HepG2 (cell line): ENCODE measurements around the gene CAT. TPM values are rescaled to one million over a fixed set of nuclear protein-coding genes. Genes with fewer than 3 reads are reported as not detected.

Source experiments
- CREBL2 ChIP-seq: sonication (generic); formaldehyde crosslinking; IDR thresholded peaks from 2 replicates; pipeline ENCODE4 v1.8.1; 2023; ENCODE audit warnings: missing genetic modification reagents, mild to moderate bottlenecking, borderline replicate concordance
- CSRNP1 ChIP-seq: sonication (generic); formaldehyde crosslinking; IDR thresholded peaks from 2 replicates; pipeline ENCODE4 v1.8.1; 2023; ENCODE audit warnings: mild to moderate bottlenecking, missing genetic modification reagents
- FOXJ3 ChIP-seq: sonication (generic); formaldehyde crosslinking; IDR thresholded peaks from 2 replicates; pipeline ENCODE4 v1.4.0; 2020; ENCODE audit warnings: missing genetic modification reagents, mild to moderate bottlenecking, borderline replicate concordance
- HDAC1 ChIP-seq: sonication (generic); formaldehyde crosslinking; IDR thresholded peaks from 2 replicates; pipeline ENCODE4 v1.5.1; 2020; ENCODE audit warnings: mild to moderate bottlenecking, missing genetic modification reagents
- LCORL ChIP-seq, 2 experiments: fragments of 450-650 bp in 1 of 2; sonication (generic) in 1 of 2; formaldehyde crosslinking in 1 of 2; IDR thresholded peaks; 2 replicates each; pipeline versions ENCODE4 v1.5.0 to v1.6.1; 2017 to 2020; ENCODE audit warnings: antibody characterized with exemption in 1 of 2, missing genetic modification reagents in 1 of 2
- REST ChIP-seq, 2 experiments: IDR thresholded peaks; 2 replicates each; pipeline ENCODE4 v1.6.1; 2011 to 2012; ENCODE audit warnings: low read length in 2 of 2, borderline replicate concordance in 1 of 2, low read depth in 1 of 2, mild to moderate bottlenecking in 1 of 2, moderate library complexity in 1 of 2
- RXRB ChIP-seq: IDR thresholded peaks from 2 replicates; pipeline ENCODE4 v1.6.1; 2016; ENCODE audit warnings: borderline replicate concordance, missing genetic modification reagents, missing compliant biosample characterization
- SMAD3 ChIP-seq: sonication (generic); formaldehyde crosslinking; IDR thresholded peaks from 2 replicates; pipeline ENCODE4 v1.4.0; 2020; ENCODE audit warnings: missing genetic modification reagents
- TBX2 ChIP-seq: sonication (generic); formaldehyde crosslinking; IDR thresholded peaks from 2 replicates; pipeline ENCODE4 v1.5.0; 2020; ENCODE audit warnings: missing genetic modification reagents, mild to moderate bottlenecking, borderline replicate concordance
- USF2 ChIP-seq, 2 experiments: sonication (generic) in 1 of 2; formaldehyde crosslinking in 1 of 2; IDR thresholded peaks; 2 replicates each; pipeline versions ENCODE4 v1.5.1 to v1.6.1; 2011 to 2020; ENCODE audit warnings: borderline replicate concordance in 1 of 2, low read depth in 1 of 2, low read length in 1 of 2, mild to moderate bottlenecking in 1 of 2, missing genetic modification reagents in 1 of 2, moderate library complexity in 1 of 2
- ZFP1 ChIP-seq: IDR thresholded peaks from 2 replicates; pipeline ENCODE4 v1.6.1; 2016
- ZFP36L2 ChIP-seq: sonication (generic); formaldehyde crosslinking; IDR thresholded peaks from 2 replicates; pipeline ENCODE4 v1.4.0; 2020; ENCODE audit warnings: missing genetic modification reagents
- ZNF136 ChIP-seq: sonication (generic); formaldehyde crosslinking; IDR thresholded peaks from 2 replicates; pipeline ENCODE4 v1.8.1; 2022; ENCODE audit warnings: low read depth, mild to moderate bottlenecking, moderate library complexity, missing genetic modification reagents
- ZNF3 ChIP-seq: IDR thresholded peaks from 2 replicates; pipeline ENCODE4 v1.7.0; 2017; ENCODE audit warnings: inconsistent platforms
- ZNF317 ChIP-seq: sonication (generic); formaldehyde crosslinking; IDR thresholded peaks from 2 replicates; pipeline ENCODE4 v1.5.0; 2020; ENCODE audit warnings: mild to moderate bottlenecking, missing genetic modification reagents
- ZNF513 ChIP-seq: sonication (generic); formaldehyde crosslinking; conservative IDR thresholded peaks from 2 replicates; pipeline ENCODE4 v1.5.0; 2020; ENCODE audit warnings: missing genetic modification reagents
- ZNF547 ChIP-seq: sonication (generic); formaldehyde crosslinking; IDR thresholded peaks from 2 replicates; pipeline ENCODE4 v1.5.1; 2020; ENCODE audit warnings: mild to moderate bottlenecking, missing genetic modification reagents
- ZNF740 ChIP-seq: sonication (generic); formaldehyde crosslinking; IDR thresholded peaks from 2 replicates; pipeline ENCODE4 v1.4.0; 2020; ENCODE audit warnings: missing genetic modification reagents
- polyA plus RNA-seq, 8 experiments: library from polyadenylated mRNA; depleted of rRNA in 3 of 8; stranded (reverse) in 7 of 8; unstranded in 1 of 8; fragments of >200 nt; fragmentation: Illumina TruSeq in 4 of 8; extraction: Trizol in 4 of 8; gene quantifications; 2 replicates each; pipeline versions ENCODE4 v1.2.1 to v1.2.3, GENCODE V29; 2011 to 2016; ENCODE audit warnings: low read depth in 4 of 8, missing spikeins in 1 of 8, mixed read lengths in 1 of 8; ENCODE audit not compliant: insufficient read depth in 1 of 8
- total RNA-seq, 5 experiments: library from RNA; depleted of rRNA; stranded (reverse); fragments of >200 nt; fragmentation: Illumina TruSeq; extraction: Trizol; gene quantifications; 2 replicates each; pipeline ENCODE4 v1.2.3, GENCODE V29; 2016; ENCODE audit warnings: low read depth in 1 of 5

The CAT gene
- total and polyA plus RNA-seq, 2 of the 13 experiments (the other 11 are each of a cell fraction or from before 2014, with no cell fraction given), result 107 to 136 TPM

- no peak for TF ChIP-seq USF2 (IDR thresholded peaks at IDR 0.05; ENCODE audit: low read depth, low read length)
- TF ChIP-seq USF2 (CRISPR knock-in tag; IDR thresholded peaks at IDR 0.05; ENCODE audit: borderline replicate concordance), result no peak
- TF ChIP-seq ZNF513 (CRISPR knock-in tag), result no peak
- TF ChIP-seq RXRB (CRISPR knock-in tag), result peak; percentile 46; the same call in 1 of the 2 replicates
- no peak for TF ChIP-seq REST (IDR thresholded peaks at IDR 0.05; ENCODE audit: borderline replicate concordance in 1 of 2, low read depth in 1 of 2, low read length in 2 of 2)
- 0 out of 2 replicates have a peak, but pooled peaks have one; percentile 24 for TF ChIP-seq SMAD3
- TF ChIP-seq CSRNP1 (CRISPR knock-in tag), result no peak
- no peak for TF ChIP-seq ZFP36L2 (CRISPR knock-in tag)
- TF ChIP-seq CREBL2, result no peak
- TF ChIP-seq ZFP1 (CRISPR knock-in tag), result peak; percentile 64; the same call in 1 of the 2 replicates
- peak; percentile 72 for TF ChIP-seq ZNF740 (CRISPR knock-in tag)
- TF ChIP-seq ZNF317 (CRISPR knock-in tag), result no peak
- TF ChIP-seq FOXJ3 (CRISPR knock-in tag), result no peak
- TF ChIP-seq HDAC1, result peak; percentile 74
- no peak for TF ChIP-seq ZNF3 (CRISPR knock-in tag)
- TF ChIP-seq LCORL (IDR thresholded peaks at IDR 0.05), result no peak
- peak; percentile 72 for TF ChIP-seq LCORL (CRISPR knock-in tag; IDR thresholded peaks at IDR 0.05)
- no peak for TF ChIP-seq TBX2
- TF ChIP-seq ZNF136 (CRISPR knock-in tag), result no peak
- no peak for TF ChIP-seq ZNF547
Measured at GRCh38 chr11:34501500-34501899, 62.8 kb downstream of the CAT start (continued).
